WERI-Rb-1 (cell line): ENCODE data around the gene UNC5B.

Experiments used
- DNase-seq: peaks from one replicate; pipeline ENCODE4 v3.0.0-alpha.2; 2020
- H3K27ac ChIP-seq: fragments of 250-450 bp; sonication (Bioruptor Pico); 2 replicates; pipeline ENCODE4 v1.5.1; 2020; ENCODE audit warnings: mild to moderate bottlenecking, moderate library complexity
- H3K27me3 ChIP-seq: fragments of 250-450 bp; sonication (Bioruptor Pico); 2 replicates; pipeline ENCODE4 v1.5.1; 2021; ENCODE audit warnings: mild to moderate bottlenecking, low read depth, moderate library complexity; ENCODE audit not compliant: insufficient read depth, severe bottlenecking
- H3K36me3 ChIP-seq: fragments of 250-450 bp; sonication (Bioruptor Pico); 2 replicates; pipeline ENCODE4 v1.5.1; 2020; ENCODE audit warnings: mild to moderate bottlenecking, moderate library complexity
- H3K4me3 ChIP-seq: 2 replicates; pipeline ENCODE4 v1.5.1; 2011; ENCODE audit warnings: low read depth, mild to moderate bottlenecking, control low read depth, low read length
- H3K9me3 ChIP-seq: fragments of 250-450 bp; sonication (Bioruptor Pico); 2 replicates; pipeline ENCODE4 v1.5.1; 2021; ENCODE audit warnings: mild to moderate bottlenecking, moderate library complexity; ENCODE audit not compliant: severe bottlenecking
- TF ChIP-seq, protein P1 (sequence below): IDR thresholded peaks from 2 replicates; pipeline ENCODE4 v1.5.1; 2011; ENCODE audit warnings: low read depth, mild to moderate bottlenecking, control low read depth, inconsistent platforms, low read length

The UNC5B gene

DNA sequence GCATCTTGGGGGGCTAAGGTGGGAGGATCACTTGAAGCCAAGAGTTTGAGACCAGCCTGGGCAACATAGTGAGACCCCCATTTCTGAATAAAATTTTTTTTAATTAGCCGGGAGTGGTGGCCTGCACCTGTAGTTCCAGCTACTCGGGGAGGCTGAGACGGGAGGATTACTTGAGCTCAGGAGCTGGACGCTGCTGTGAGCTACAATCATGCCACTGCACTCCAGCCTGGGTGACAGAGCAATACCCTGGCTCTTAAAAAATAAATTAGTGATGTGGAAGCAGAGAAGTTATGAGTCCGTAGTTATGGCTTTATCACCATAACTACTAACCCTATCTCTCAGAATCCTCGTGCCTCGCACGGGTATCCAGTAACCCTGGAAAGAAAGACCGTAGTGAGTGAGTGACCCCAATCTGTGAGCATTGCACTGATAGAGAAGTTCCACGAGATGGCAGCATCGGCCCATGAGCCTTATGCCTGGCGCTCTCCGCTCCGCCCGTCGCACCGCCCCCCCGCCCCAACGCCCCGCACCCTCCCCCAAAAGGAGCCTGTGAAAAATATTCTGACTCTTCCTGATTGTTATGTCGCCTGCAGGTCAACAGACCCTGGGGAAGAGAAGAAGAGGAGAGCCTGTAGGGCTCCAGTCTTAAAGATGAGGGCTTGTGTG lies 101.8 kb downstream of the UNC5B start:
- TF ChIP-seq, protein P1, sequence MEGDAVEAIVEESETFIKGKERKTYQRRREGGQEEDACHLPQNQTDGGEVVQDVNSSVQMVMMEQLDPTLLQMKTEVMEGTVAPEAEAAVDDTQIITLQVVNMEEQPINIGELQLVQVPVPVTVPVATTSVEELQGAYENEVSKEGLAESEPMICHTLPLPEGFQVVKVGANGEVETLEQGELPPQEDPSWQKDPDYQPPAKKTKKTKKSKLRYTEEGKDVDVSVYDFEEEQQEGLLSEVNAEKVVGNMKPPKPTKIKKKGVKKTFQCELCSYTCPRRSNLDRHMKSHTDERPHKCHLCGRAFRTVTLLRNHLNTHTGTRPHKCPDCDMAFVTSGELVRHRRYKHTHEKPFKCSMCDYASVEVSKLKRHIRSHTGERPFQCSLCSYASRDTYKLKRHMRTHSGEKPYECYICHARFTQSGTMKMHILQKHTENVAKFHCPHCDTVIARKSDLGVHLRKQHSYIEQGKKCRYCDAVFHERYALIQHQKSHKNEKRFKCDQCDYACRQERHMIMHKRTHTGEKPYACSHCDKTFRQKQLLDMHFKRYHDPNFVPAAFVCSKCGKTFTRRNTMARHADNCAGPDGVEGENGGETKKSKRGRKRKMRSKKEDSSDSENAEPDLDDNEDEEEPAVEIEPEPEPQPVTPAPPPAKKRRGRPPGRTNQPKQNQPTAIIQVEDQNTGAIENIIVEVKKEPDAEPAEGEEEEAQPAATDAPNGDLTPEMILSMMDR: peak; percentile 88
- Histone ChIP-seq H3K27me3 (no peaks in the 10 kb centered on the region), H3K9me3 (no peaks in the 10 kb centered on the region), H3K27ac (peak overlapping the region; percentile 67), H3K4me3 (no peak overlapping the region), H3K36me3 (no peaks in the 10 kb centered on the region)
- peak; percentile 54 for DNase-seq

DNA sequence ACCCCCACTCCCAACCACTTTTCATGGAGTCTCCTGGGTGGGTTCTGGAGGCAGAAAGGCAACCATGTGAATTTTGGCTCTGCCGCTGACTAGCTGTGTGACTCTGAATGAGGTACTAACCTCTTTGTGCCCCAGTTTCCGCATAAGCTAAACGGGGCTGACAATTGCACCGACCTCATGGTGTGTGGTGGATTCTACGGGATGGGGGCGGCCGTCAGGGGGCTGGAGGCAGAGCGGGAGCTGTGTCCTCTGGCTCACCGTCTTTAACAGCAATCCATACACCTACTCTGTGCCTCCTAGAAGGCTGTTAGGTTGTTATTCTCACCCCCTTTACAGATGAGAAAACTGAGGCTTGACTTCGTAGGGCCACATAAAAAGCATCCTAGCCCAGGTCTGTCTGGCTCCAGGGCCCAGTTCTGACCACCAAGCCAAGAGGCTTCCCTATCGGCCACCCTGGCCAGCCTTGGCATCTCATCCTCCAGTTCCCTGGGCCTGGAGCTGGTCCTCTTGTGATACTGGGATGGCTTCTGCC lies 102.4 kb downstream of the UNC5B start:
- no peak for DNase-seq
- no peaks in the 10 kb centered on the region for H3K9me3 ChIP-seq
- no peaks in the 10 kb centered on the region for H3K36me3 ChIP-seq
- no peak overlapping the region for H3K4me3 ChIP-seq
- H3K27ac ChIP-seq: peak overlapping the region; percentile 67
- H3K27me3 ChIP-seq: no peaks in the 10 kb centered on the region
- TF ChIP-seq, protein P1: no peak

DNA sequence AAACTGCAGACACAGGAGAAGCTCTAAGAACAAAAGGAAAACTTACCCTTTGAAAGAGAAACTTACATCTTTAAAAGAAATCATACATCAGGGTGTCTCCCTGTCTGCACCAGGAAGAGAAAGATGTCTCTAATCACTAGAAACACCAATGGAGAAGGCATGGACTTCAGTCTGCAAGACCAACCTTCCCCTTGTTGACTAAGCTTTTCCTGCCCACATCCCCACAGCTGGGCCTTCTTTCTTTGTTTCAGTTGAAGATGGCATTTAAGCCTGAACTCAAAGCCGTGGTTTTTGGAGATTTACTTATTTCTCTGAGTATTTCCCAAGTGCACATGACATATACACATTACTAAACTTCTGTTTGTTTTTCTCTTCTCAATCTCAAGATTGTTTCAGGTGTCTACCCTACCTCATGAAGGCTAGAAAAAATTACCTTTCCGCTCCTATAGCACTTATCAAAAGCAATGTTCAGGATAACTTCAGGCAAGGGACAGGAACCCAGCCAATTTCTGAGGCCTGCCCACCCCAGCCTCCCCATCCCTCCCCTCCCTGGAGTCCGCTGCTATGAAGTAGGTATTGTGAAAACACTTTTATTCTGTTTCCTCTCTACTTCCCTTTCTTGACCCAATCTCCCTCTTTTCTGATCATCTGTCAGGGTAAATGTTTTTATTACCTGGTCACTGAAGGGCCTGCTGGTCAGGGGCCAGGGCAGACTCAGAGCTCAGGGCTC lies 103.9 kb downstream of the UNC5B start:
- Histone ChIP-seq H3K27me3 (no peaks in the 10 kb centered on the region), H3K36me3 (no peaks in the 10 kb centered on the region; the same call in 1 of the 2 replicates), H3K4me3 (no peak overlapping the region), H3K27ac (peak overlapping the region; percentile 67), H3K9me3 (no peaks in the 10 kb centered on the region)
- TF ChIP-seq, protein P1: no peak
- DNase-seq: no peak

DNA sequence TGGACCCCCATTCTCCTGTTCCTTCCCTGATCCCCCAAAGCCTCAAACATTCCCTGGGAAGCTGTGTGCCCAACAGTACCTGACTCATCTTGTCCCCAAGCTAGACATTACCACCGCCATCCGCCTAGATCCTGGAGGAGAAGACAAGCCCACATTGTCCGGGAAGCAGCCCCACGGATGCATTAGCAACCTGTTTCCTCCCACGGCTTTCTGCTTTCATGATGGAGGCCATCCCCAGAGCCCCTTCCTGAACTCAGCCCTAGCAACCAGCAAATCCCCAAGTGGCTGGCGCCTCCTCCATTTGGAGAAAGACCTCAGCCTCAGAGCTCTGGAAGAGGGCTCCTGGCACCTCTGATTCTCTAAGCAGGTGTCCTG lies 104.4 kb downstream of the UNC5B start:
- H3K4me3 ChIP-seq: no peak overlapping the region
- TF ChIP-seq, protein P1: no peak
- no peak for DNase-seq
- H3K27ac ChIP-seq: peak overlapping the region; percentile 33; the same call in 1 of the 2 replicates
- H3K27me3 ChIP-seq: no peaks in the 10 kb centered on the region
- no peaks in the 10 kb centered on the region for H3K9me3 ChIP-seq
- no peaks in the 10 kb centered on the region; the same call in 1 of the 2 replicates for H3K36me3 ChIP-seq

DNA sequence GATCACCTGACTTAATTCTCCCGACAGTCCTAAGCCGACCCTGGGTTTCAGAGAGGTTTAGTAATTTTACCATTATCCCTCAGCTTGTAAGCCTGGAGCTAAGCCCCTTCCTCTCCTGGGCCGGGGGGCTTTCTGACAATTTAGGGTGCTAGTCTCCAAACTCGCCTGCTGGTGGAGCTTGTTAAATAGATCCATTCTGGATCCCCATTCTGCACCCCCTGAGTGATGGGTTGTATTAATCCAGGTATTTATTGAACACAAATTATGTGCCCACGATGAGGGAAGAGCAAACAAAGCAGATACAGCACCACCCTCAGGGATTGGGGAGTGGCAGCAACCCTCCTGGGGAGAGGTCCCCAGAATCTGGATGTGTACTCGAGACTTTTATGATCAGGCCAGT lies 105.4 kb downstream of the UNC5B start:
- peak; percentile 33 for DNase-seq
- Histone ChIP-seq H3K4me3 (no peak overlapping the region), H3K36me3 (peaks cover 4% of the 10 kb centered on the region), H3K27ac (no peak overlapping the region), H3K27me3 (no peaks in the 10 kb centered on the region), H3K9me3 (no peaks in the 10 kb centered on the region)
- TF ChIP-seq, protein P1: no peak
